Measurements from ENCODE around the gene PARP11. TPM values are rescaled to one million over a fixed set of nuclear protein-coding genes. Genes with fewer than 3 reads are reported as not detected.
A peak's percentile ranks its signal among the peaks of the same experiment; 100 is the strongest.

Gene PARP11
- polyA plus RNA-seq, 1 donor = 9.3 TPM

GRCh38 chr12:3885277-3886094 lies 12.3 kb upstream of the PARP11 start:
- no peaks in the 10 kb centered on the region for H3K4me1 ChIP-seq (ENCODE audit: control insufficient read depth, insufficient read depth, low read length)
- DNase-seq = peak; percentile 39 to 60
- 75% methylated on average over 3 of the region's 8 CpGs for WGBS (ENCODE audit: insufficient coverage, low lambda C conversion rate)
- no peaks in the 10 kb centered on the region for H3K9me3 ChIP-seq (ENCODE audit: control insufficient read depth, low read depth, low read length)
- peak overlapping the region; percentile 29 for H3K4me3 ChIP-seq (ENCODE audit: low read length)
- H3K36me3 ChIP-seq (ENCODE audit: control insufficient read depth, insufficient read depth, low read length) = no peaks in the 10 kb centered on the region
- peak overlapping the region; percentile 47 for H3K27ac ChIP-seq (ENCODE audit: low read length)
- peaks cover 2% of the 10 kb centered on the region for H3K27me3 ChIP-seq (ENCODE audit: control insufficient read depth, insufficient read depth, low read length)

GRCh38 chr12:3884671-3885070 lies 11.5 kb upstream of the PARP11 start:
- DNase-seq = no peak
- Histone ChIP-seq H3K27me3 (ENCODE audit: control insufficient read depth, insufficient read depth, low read length) (peaks cover 2% of the 10 kb centered on the region), H3K9me3 (ENCODE audit: control insufficient read depth, low read depth, low read length) (no peaks in the 10 kb centered on the region), H3K4me1 (ENCODE audit: control insufficient read depth, insufficient read depth, low read length) (no peaks in the 10 kb centered on the region), H3K27ac (ENCODE audit: low read length) (no peak overlapping the region), H3K4me3 (ENCODE audit: low read length) (no peak overlapping the region), H3K36me3 (ENCODE audit: control insufficient read depth, insufficient read depth, low read length) (no peaks in the 10 kb centered on the region)
- 60% methylated on average over 2 of the region's 6 CpGs for WGBS (ENCODE audit: insufficient coverage, low lambda C conversion rate)

- H3K36me3 ChIP-seq (ENCODE audit: control insufficient read depth, insufficient read depth, low read length) = no peaks in the 10 kb centered on the region
- H3K4me3 ChIP-seq (ENCODE audit: low read length) = no peak overlapping the region
- H3K27me3 ChIP-seq (ENCODE audit: control insufficient read depth, insufficient read depth, low read length) = peaks cover 2% of the 10 kb centered on the region
- peak; percentile 15 to 47 for DNase-seq
- WGBS (ENCODE audit: insufficient coverage, low lambda C conversion rate) = 60% methylated on average over 1 of the region's 7 CpGs
- no peaks in the 10 kb centered on the region for H3K4me1 ChIP-seq (ENCODE audit: control insufficient read depth, insufficient read depth, low read length)
- no peaks in the 10 kb centered on the region for H3K9me3 ChIP-seq (ENCODE audit: control insufficient read depth, low read depth, low read length)
- no peak overlapping the region for H3K27ac ChIP-seq (ENCODE audit: low read length)
Measured at GRCh38 chr12:3882896-3883564, 9.8 kb upstream of the PARP11 start.

- 86% methylated on average over 1 of the region's 4 CpGs for WGBS (ENCODE audit: insufficient coverage, low lambda C conversion rate)
- Histone ChIP-seq H3K4me1 (ENCODE audit: control insufficient read depth, insufficient read depth, low read length) (no peaks in the 10 kb centered on the region), H3K4me3 (ENCODE audit: low read length) (no peak overlapping the region), H3K9me3 (ENCODE audit: control insufficient read depth, low read depth, low read length) (no peaks in the 10 kb centered on the region), H3K27ac (ENCODE audit: low read length) (no peak overlapping the region), H3K36me3 (ENCODE audit: control insufficient read depth, insufficient read depth, low read length) (no peaks in the 10 kb centered on the region), H3K27me3 (ENCODE audit: control insufficient read depth, insufficient read depth, low read length) (peaks cover 2% of the 10 kb centered on the region)
- no peak for DNase-seq
Measured at GRCh38 chr12:3882406-3882805, 9.2 kb upstream of the PARP11 start.

GRCh38 chr12:3881281-3881950 lies 8.2 kb upstream of the PARP11 start:
- H3K36me3 ChIP-seq (ENCODE audit: control insufficient read depth, insufficient read depth, low read length) = no peaks in the 10 kb centered on the region
- no peak overlapping the region for H3K27ac ChIP-seq (ENCODE audit: low read length)
- no peaks in the 10 kb centered on the region for H3K9me3 ChIP-seq (ENCODE audit: control insufficient read depth, low read depth, low read length)
- no peaks in the 10 kb centered on the region for H3K4me1 ChIP-seq (ENCODE audit: control insufficient read depth, insufficient read depth, low read length)
- WGBS (ENCODE audit: insufficient coverage, low lambda C conversion rate) = 53% methylated on average over 4 of the region's 11 CpGs
- peaks cover 2% of the 10 kb centered on the region for H3K27me3 ChIP-seq (ENCODE audit: control insufficient read depth, insufficient read depth, low read length)
- H3K4me3 ChIP-seq (ENCODE audit: low read length) = no peak overlapping the region
- DNase-seq = no peak

GRCh38 chr12:3879846-3880245 lies 6.6 kb upstream of the PARP11 start:
- H3K4me3 ChIP-seq (ENCODE audit: low read length) = no peak overlapping the region
- H3K9me3 ChIP-seq (ENCODE audit: control insufficient read depth, low read depth, low read length) = no peaks in the 10 kb centered on the region
- no peaks in the 10 kb centered on the region for H3K36me3 ChIP-seq (ENCODE audit: control insufficient read depth, insufficient read depth, low read length)
- no peaks in the 10 kb centered on the region for H3K4me1 ChIP-seq (ENCODE audit: control insufficient read depth, insufficient read depth, low read length)
- whole genome bisulfite sequencing (ENCODE audit: insufficient coverage, low lambda C conversion rate) = 100% methylated on average over 3 of the region's 3 CpGs
- H3K27ac ChIP-seq (ENCODE audit: low read length) = no peak overlapping the region
- H3K27me3 ChIP-seq (ENCODE audit: control insufficient read depth, insufficient read depth, low read length) = peaks cover 2% of the 10 kb centered on the region
- DNase-seq = no peak

GRCh38 chr12:3871356-3871755 lies 1.8 kb downstream of the PARP11 start:
- no peak overlapping the region for H3K4me3 ChIP-seq (ENCODE audit: low read length)

GRCh38 chr12:3869865-3870264 lies 3.3 kb downstream of the PARP11 start:
- Histone ChIP-seq H3K36me3 (ENCODE audit: control insufficient read depth, insufficient read depth, low read length) (no peaks in the 10 kb centered on the region), H3K27ac (ENCODE audit: low read length) (peak overlapping the region; percentile 27), H3K4me3 (ENCODE audit: low read length) (no peak overlapping the region), H3K9me3 (ENCODE audit: control insufficient read depth, low read depth, low read length) (peaks cover 6% of the 10 kb centered on the region), H3K4me1 (ENCODE audit: control insufficient read depth, insufficient read depth, low read length) (peaks cover 11% of the 10 kb centered on the region), H3K27me3 (ENCODE audit: control insufficient read depth, insufficient read depth, low read length) (no peaks in the 10 kb centered on the region)
- peak in 1 of 2 donors; percentile 12 for DNase-seq
- WGBS (ENCODE audit: insufficient coverage, low lambda C conversion rate) = 93% methylated on average over 3 of the region's 6 CpGs

More at GRCh38 chr12:3871356-3871755, 1.8 kb downstream of the PARP11 start:
- no peaks in the 10 kb centered on the region for H3K27me3 ChIP-seq (ENCODE audit: control insufficient read depth, insufficient read depth, low read length)
- DNase-seq = no peak
- peaks cover 11% of the 10 kb centered on the region for H3K4me1 ChIP-seq (ENCODE audit: control insufficient read depth, insufficient read depth, low read length)
- 100% methylated on average over 1 of the region's 4 CpGs for WGBS (ENCODE audit: insufficient coverage, low lambda C conversion rate)
- no peaks in the 10 kb centered on the region for H3K9me3 ChIP-seq (ENCODE audit: control insufficient read depth, low read depth, low read length)
- no peaks in the 10 kb centered on the region for H3K36me3 ChIP-seq (ENCODE audit: control insufficient read depth, insufficient read depth, low read length)
- no peak overlapping the region for H3K27ac ChIP-seq (ENCODE audit: low read length)

- no peaks in the 10 kb centered on the region for H3K27me3 ChIP-seq (ENCODE audit: control insufficient read depth, insufficient read depth, low read length)
- no CpG with 5 or more reads among the region's 1 CpG for WGBS (ENCODE audit: insufficient coverage, low lambda C conversion rate)
- H3K36me3 ChIP-seq (ENCODE audit: control insufficient read depth, insufficient read depth, low read length) = no peaks in the 10 kb centered on the region
- H3K4me1 ChIP-seq (ENCODE audit: control insufficient read depth, insufficient read depth, low read length) = peaks cover 11% of the 10 kb centered on the region
- H3K4me3 ChIP-seq (ENCODE audit: low read length) = no peak overlapping the region
- peak; percentile 20 to 50 for DNase-seq
- peak overlapping the region; percentile 27 for H3K27ac ChIP-seq (ENCODE audit: low read length)
- peaks cover 6% of the 10 kb centered on the region for H3K9me3 ChIP-seq (ENCODE audit: control insufficient read depth, low read depth, low read length)
Measured at GRCh38 chr12:3869433-3869832, 3.8 kb downstream of the PARP11 start.

GRCh38 chr12:3863756-3864155 lies 9.4 kb downstream of the PARP11 start:
- Histone ChIP-seq H3K4me3 (ENCODE audit: low read length) (no peak overlapping the region), H3K27ac (ENCODE audit: low read length) (no peak overlapping the region), H3K36me3 (ENCODE audit: control insufficient read depth, insufficient read depth, low read length) (peaks cover 3% of the 10 kb centered on the region), H3K27me3 (ENCODE audit: control insufficient read depth, insufficient read depth, low read length) (no peaks in the 10 kb centered on the region), H3K9me3 (ENCODE audit: control insufficient read depth, low read depth, low read length) (peaks cover 6% of the 10 kb centered on the region), H3K4me1 (ENCODE audit: control insufficient read depth, insufficient read depth, low read length) (no peaks in the 10 kb centered on the region)
- no peak for DNase-seq
- 100% methylated on average over 1 of the region's 6 CpGs for WGBS (ENCODE audit: insufficient coverage, low lambda C conversion rate)
